Mammary epithelial cell (primary cell): ENCODE results near the gene PGM2L1.

Experiments
- EZH2 ChIP-seq: IDR thresholded peaks from 2 replicates; pipeline ENCODE4 v1.6.1; 2012; ENCODE audit warnings: low read length, inconsistent platforms, borderline replicate concordance
- TF ChIP-seq, protein P1 (sequence below), 2 donors: IDR thresholded peaks in 1 of 2; conservative IDR thresholded peaks in 1 of 2; 2 replicates each; pipeline ENCODE4 v1.5.1; 2011 to 2012; ENCODE audit warnings: inconsistent platforms in 2 of 2, low read length in 2 of 2, mild to moderate bottlenecking in 2 of 2, control low read depth in 1 of 2, low read depth in 1 of 2; ENCODE audit not compliant: insufficient read depth in 1 of 2; ENCODE audit errors: extremely low read depth in 1 of 2

GRCh38 chr11:74398244-74399159 lies at the start of gene PGM2L1:
- TF ChIP-seq EZH2 = no peak
- TF ChIP-seq, protein P1, sequence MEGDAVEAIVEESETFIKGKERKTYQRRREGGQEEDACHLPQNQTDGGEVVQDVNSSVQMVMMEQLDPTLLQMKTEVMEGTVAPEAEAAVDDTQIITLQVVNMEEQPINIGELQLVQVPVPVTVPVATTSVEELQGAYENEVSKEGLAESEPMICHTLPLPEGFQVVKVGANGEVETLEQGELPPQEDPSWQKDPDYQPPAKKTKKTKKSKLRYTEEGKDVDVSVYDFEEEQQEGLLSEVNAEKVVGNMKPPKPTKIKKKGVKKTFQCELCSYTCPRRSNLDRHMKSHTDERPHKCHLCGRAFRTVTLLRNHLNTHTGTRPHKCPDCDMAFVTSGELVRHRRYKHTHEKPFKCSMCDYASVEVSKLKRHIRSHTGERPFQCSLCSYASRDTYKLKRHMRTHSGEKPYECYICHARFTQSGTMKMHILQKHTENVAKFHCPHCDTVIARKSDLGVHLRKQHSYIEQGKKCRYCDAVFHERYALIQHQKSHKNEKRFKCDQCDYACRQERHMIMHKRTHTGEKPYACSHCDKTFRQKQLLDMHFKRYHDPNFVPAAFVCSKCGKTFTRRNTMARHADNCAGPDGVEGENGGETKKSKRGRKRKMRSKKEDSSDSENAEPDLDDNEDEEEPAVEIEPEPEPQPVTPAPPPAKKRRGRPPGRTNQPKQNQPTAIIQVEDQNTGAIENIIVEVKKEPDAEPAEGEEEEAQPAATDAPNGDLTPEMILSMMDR (conservative IDR thresholded peaks at IDR 0.05 in 1 of 2, IDR thresholded peaks at IDR 0.05 in 1 of 2; ENCODE audit: extremely low read depth in 1 of 2, insufficient read depth in 1 of 2, low read depth in 1 of 2, low read length in 2 of 2) = no peak
